Measurements from ENCODE around the gene TCTN3.
A peak's percentile ranks its signal among the peaks of the same experiment; 100 is the strongest.
"Not testable (repeated sequence)": the region's sequence is repeated elsewhere in the genome, so short reads cannot be mapped to it uniquely, and the experiment has no call there.

TCTN3 gene

GRCh38 chr10:95693668-95694534 is at the start of gene TCTN3:
TCTN3 (minus strand) TSS chr10:95693927; CDS start chr10:95693899, 28 bp downstream.
- peak; percentile 93 for DNase-seq

GRCh38 chr10:95742962-95743535 is 49.3 kb upstream of the TCTN3 start:
- DNase-seq, result no peak

GRCh38 chr10:95742485-95742884 is 48.8 kb upstream of the TCTN3 start:
- no peak for DNase-seq

GRCh38 chr10:95741807-95742467 is 48.2 kb upstream of the TCTN3 start:
- DNase-seq, result no peak

GRCh38 chr10:95739056-95739455 is 45.3 kb upstream of the TCTN3 start:
- DNase-seq, result no peak

- DNase-seq, result not testable (repeated sequence)
Measured at GRCh38 chr10:95732907-95733306, 39.2 kb upstream of the TCTN3 start.

GRCh38 chr10:95730233-95730632 is 36.5 kb upstream of the TCTN3 start:
- DNase-seq, result no peak

- no peak for DNase-seq
Measured at GRCh38 chr10:95729323-95730055, 35.8 kb upstream of the TCTN3 start.

GRCh38 chr10:95728526-95728925 is 34.8 kb upstream of the TCTN3 start:
- DNase-seq, result no peak

GRCh38 chr10:95722496-95722895 is 28.8 kb upstream of the TCTN3 start:
- DNase-seq, result not testable (repeated sequence)

GRCh38 chr10:95720745-95721144 is 27.0 kb upstream of the TCTN3 start:
- not testable (repeated sequence) for DNase-seq

GRCh38 chr10:95716866-95717265 is 23.1 kb upstream of the TCTN3 start:
- DNase-seq, result no peak

- no peak for DNase-seq
Measured at GRCh38 chr10:95716466-95716865, 22.7 kb upstream of the TCTN3 start.

- DNase-seq, result no peak
Measured at GRCh38 chr10:95711492-95711891, 17.8 kb upstream of the TCTN3 start.

- DNase-seq, result no peak
Measured at GRCh38 chr10:95706990-95707389, 13.3 kb upstream of the TCTN3 start.

GRCh38 chr10:95706573-95706972 is 12.8 kb upstream of the TCTN3 start:
- DNase-seq, result no peak

GRCh38 chr10:95698415-95698814 is 4.7 kb upstream of the TCTN3 start:
- DNase-seq, result no peak

- no peak for DNase-seq
Measured at GRCh38 chr10:95697429-95697828, 3.7 kb upstream of the TCTN3 start.

- DNase-seq, result no peak
Measured at GRCh38 chr10:95694665-95695064, 938 bp upstream of the TCTN3 start.

GRCh38 chr10:95693071-95693667 is 558 bp downstream of the TCTN3 start:
- no peak for DNase-seq

- DNase-seq, result no peak
Measured at GRCh38 chr10:95691281-95691680, 2.4 kb downstream of the TCTN3 start.

- no peak for DNase-seq
Measured at GRCh38 chr10:95688648-95689047, 5.1 kb downstream of the TCTN3 start.

- DNase-seq, result no peak
Measured at GRCh38 chr10:95683966-95684365, 9.8 kb downstream of the TCTN3 start.

Data from activated gamma-delta T cell treated with Interleukin-2 at 50 U/mL for 16 hours (primary cell).